Effector memory CD4-positive, alpha-beta T cell (primary cell): ENCODE results near the gene CDK1.

Experiments
- DNase-seq, 3 donors: peaks; one replicate each; pipeline ENCODE4 v3.0.0-alpha.2; 2020
- H3K27ac ChIP-seq: 2 replicates; pipeline ENCODE4 v1.7.0; 2013; ENCODE audit warnings: mild to moderate bottlenecking, low read length, moderate library complexity; ENCODE audit not compliant: insufficient read depth, poor library complexity, severe bottlenecking
- H3K27me3 ChIP-seq: replicated peaks from 2 replicates; pipeline ENCODE4 v1.7.0; 2013; ENCODE audit warnings: mild to moderate bottlenecking, low read length; ENCODE audit not compliant: insufficient read depth, control insufficient read depth, poor library complexity, severe bottlenecking
- H3K36me3 ChIP-seq: 2 replicates; pipeline ENCODE4 v1.7.0; 2013; ENCODE audit warnings: mild to moderate bottlenecking, low read length, moderate library complexity; ENCODE audit not compliant: control insufficient read depth, insufficient read depth
- H3K4me1 ChIP-seq: 2 replicates; pipeline ENCODE4 v1.7.0; 2013; ENCODE audit warnings: low read length, mild to moderate bottlenecking; ENCODE audit not compliant: control insufficient read depth, insufficient read depth, poor library complexity, severe bottlenecking
- H3K4me3 ChIP-seq: 2 replicates; pipeline ENCODE4 v1.7.0; 2013; ENCODE audit warnings: low read length, low read depth, mild to moderate bottlenecking; ENCODE audit not compliant: insufficient read depth, poor library complexity, severe bottlenecking
- H3K9me3 ChIP-seq: 2 replicates; pipeline ENCODE4 v1.7.0; 2013; ENCODE audit warnings: mild to moderate bottlenecking, low read length, moderate library complexity; ENCODE audit not compliant: control insufficient read depth
- total RNA-seq, 3 donors: gene quantifications; one replicate each; lab custom pipeline; 2026; lab: John Stamatoyannopoulos, UW

The CDK1 gene
- total RNA-seq, result 0.52 to 3.1 (median 1.7) reads per million in 3 donors

GRCh38 chr10:60778214-60778970, at the start of gene CDK1:
Gene CDK1 (plus strand): TSS chr10:60778478. CDS start chr10:60780166, 1,688 bp downstream.
- H3K27ac ChIP-seq, result peak within 1 kb of the TSS; percentile 6
- H3K4me3 ChIP-seq, result peak within 1 kb of the TSS; percentile 68

GRCh38 chr10:60729106-60729505, 49.2 kb upstream of the CDK1 start:
- DNase-seq, result no peak
- no peaks in the 10 kb centered on the region for H3K9me3 ChIP-seq
- peaks cover 18% of the 10 kb centered on the region for H3K4me1 ChIP-seq
- H3K27me3 ChIP-seq, result no peaks in the 10 kb centered on the region
- H3K36me3 ChIP-seq, result no peaks in the 10 kb centered on the region
- no peak overlapping the region for H3K4me3 ChIP-seq
- peak overlapping the region; percentile 92 for H3K27ac ChIP-seq

More at GRCh38 chr10:60778214-60778970, at the start of gene CDK1:
- Histone ChIP-seq H3K27me3 (no peaks in the 10 kb centered on the region), H3K9me3 (no peaks in the 10 kb centered on the region), H3K4me1 (peaks cover 2% of the 10 kb centered on the region), H3K36me3 (no peaks in the 10 kb centered on the region)
- DNase-seq, result peak; percentile 87 to 93 (median 91)

- Histone ChIP-seq H3K4me3 (peak overlapping the region; percentile 96), H3K27me3 (no peaks in the 10 kb centered on the region), H3K9me3 (no peaks in the 10 kb centered on the region), H3K4me1 (peaks cover 14% of the 10 kb centered on the region), H3K36me3 (no peaks in the 10 kb centered on the region), H3K27ac (peak overlapping the region; percentile 92)
- peak in 1 of 3 donors; percentile 9 for DNase-seq
Observed at GRCh38 chr10:60731134-60731885, 47.0 kb upstream of the CDK1 start.

GRCh38 chr10:60732198-60732806, 46.0 kb upstream of the CDK1 start:
- peak in 2 of 3 donors; percentile 4 to 13 for DNase-seq
- peak overlapping the region; percentile 92 for H3K27ac ChIP-seq
- peak overlapping the region; percentile 96 for H3K4me3 ChIP-seq
- no peaks in the 10 kb centered on the region for H3K9me3 ChIP-seq
- H3K4me1 ChIP-seq, result peaks cover 12% of the 10 kb centered on the region
- H3K27me3 ChIP-seq, result no peaks in the 10 kb centered on the region
- H3K36me3 ChIP-seq, result no peaks in the 10 kb centered on the region

GRCh38 chr10:60732807-60733516, 45.3 kb upstream of the CDK1 start:
- Histone ChIP-seq H3K36me3 (no peaks in the 10 kb centered on the region), H3K27me3 (no peaks in the 10 kb centered on the region), H3K4me3 (peak overlapping the region; percentile 96), H3K4me1 (peaks cover 12% of the 10 kb centered on the region), H3K27ac (peak overlapping the region; percentile 92), H3K9me3 (no peaks in the 10 kb centered on the region)
- DNase-seq, result peak; percentile 33 to 43 (median 34)

GRCh38 chr10:60733517-60733822, 44.8 kb upstream of the CDK1 start:
- DNase-seq, result no peak
- no peaks in the 10 kb centered on the region for H3K36me3 ChIP-seq
- H3K4me1 ChIP-seq, result peaks cover 10% of the 10 kb centered on the region
- H3K27me3 ChIP-seq, result no peaks in the 10 kb centered on the region
- H3K9me3 ChIP-seq, result no peaks in the 10 kb centered on the region
- peak overlapping the region; percentile 96 for H3K4me3 ChIP-seq
- H3K27ac ChIP-seq, result peak overlapping the region; percentile 92

- H3K27ac ChIP-seq, result peak overlapping the region; percentile 92
- H3K36me3 ChIP-seq, result no peaks in the 10 kb centered on the region
- H3K4me3 ChIP-seq, result peak overlapping the region; percentile 96
- H3K9me3 ChIP-seq, result no peaks in the 10 kb centered on the region
- H3K27me3 ChIP-seq, result no peaks in the 10 kb centered on the region
- H3K4me1 ChIP-seq, result peaks cover 6% of the 10 kb centered on the region
- DNase-seq, result no peak
Observed at GRCh38 chr10:60733826-60734225, 44.5 kb upstream of the CDK1 start.

GRCh38 chr10:60734226-60734625, 44.1 kb upstream of the CDK1 start:
- H3K4me3 ChIP-seq, result no peak overlapping the region
- no peaks in the 10 kb centered on the region for H3K27me3 ChIP-seq
- DNase-seq, result no peak
- peaks cover 4% of the 10 kb centered on the region for H3K4me1 ChIP-seq
- H3K27ac ChIP-seq, result no peak overlapping the region
- no peaks in the 10 kb centered on the region for H3K36me3 ChIP-seq
- no peaks in the 10 kb centered on the region for H3K9me3 ChIP-seq

GRCh38 chr10:60735244-60735643, 43.0 kb upstream of the CDK1 start:
- no peaks in the 10 kb centered on the region for H3K36me3 ChIP-seq
- no peak for DNase-seq
- H3K4me3 ChIP-seq, result no peak overlapping the region
- no peaks in the 10 kb centered on the region for H3K9me3 ChIP-seq
- H3K27ac ChIP-seq, result no peak overlapping the region
- H3K4me1 ChIP-seq, result no peaks in the 10 kb centered on the region
- no peaks in the 10 kb centered on the region for H3K27me3 ChIP-seq
